ENCODE data around the gene ZNF521.

ZNF521 gene

DNA sequence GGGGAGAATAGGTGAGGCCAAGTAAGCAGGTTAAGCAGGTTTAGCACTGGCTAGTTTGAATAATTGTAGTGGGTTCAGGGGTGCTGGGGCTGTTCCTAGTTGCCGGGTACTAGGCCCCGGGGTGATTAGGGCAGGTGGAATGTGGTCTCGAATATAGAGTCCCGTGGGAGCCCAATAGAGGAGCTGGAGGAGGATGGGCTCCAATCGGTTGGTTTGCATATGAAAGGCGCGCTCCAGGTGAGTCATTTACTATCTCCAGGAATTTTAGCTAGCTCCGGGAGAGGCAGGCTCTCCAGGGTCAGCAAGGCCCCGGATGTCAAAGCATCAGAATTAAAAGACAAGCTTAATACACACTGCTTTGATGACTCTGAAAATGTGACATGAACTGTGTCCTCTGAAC, 304.0 kb downstream of the ZNF521 start:
- DNase-seq (ENCODE audit: extremely low read depth, low read depth) = no peak

DNA sequence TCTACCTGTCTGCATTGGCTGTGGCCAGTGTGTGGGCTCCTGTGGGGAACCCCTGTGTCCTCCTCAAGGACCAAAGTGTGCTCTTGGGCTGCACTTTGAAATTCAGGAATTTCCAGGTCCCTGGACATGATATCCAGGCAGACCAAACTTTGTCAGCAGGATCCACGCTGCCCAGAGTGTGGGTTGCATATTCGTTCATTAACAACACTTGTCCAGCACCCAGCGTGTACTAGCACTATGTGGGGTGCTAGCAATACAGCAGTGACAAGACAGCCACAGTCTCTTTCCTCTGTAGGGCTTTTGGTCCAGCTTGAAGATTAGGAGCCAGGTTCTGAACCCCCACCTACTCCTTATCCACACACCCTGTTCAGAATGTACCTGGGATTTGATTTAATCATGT, 304.5 kb downstream of the ZNF521 start:
- TF ChIP-seq, protein P1, sequence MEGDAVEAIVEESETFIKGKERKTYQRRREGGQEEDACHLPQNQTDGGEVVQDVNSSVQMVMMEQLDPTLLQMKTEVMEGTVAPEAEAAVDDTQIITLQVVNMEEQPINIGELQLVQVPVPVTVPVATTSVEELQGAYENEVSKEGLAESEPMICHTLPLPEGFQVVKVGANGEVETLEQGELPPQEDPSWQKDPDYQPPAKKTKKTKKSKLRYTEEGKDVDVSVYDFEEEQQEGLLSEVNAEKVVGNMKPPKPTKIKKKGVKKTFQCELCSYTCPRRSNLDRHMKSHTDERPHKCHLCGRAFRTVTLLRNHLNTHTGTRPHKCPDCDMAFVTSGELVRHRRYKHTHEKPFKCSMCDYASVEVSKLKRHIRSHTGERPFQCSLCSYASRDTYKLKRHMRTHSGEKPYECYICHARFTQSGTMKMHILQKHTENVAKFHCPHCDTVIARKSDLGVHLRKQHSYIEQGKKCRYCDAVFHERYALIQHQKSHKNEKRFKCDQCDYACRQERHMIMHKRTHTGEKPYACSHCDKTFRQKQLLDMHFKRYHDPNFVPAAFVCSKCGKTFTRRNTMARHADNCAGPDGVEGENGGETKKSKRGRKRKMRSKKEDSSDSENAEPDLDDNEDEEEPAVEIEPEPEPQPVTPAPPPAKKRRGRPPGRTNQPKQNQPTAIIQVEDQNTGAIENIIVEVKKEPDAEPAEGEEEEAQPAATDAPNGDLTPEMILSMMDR (IDR thresholded peaks at IDR 0.05; ENCODE audit: low read depth, low read length) = no peak
- no peak for DNase-seq (ENCODE audit: extremely low read depth, low read depth)

More for the DNA sequence above, 304.0 kb downstream of the ZNF521 start:
- TF ChIP-seq, protein P1 (IDR thresholded peaks at IDR 0.05; ENCODE audit: low read depth, low read length) = no peak

DNA sequence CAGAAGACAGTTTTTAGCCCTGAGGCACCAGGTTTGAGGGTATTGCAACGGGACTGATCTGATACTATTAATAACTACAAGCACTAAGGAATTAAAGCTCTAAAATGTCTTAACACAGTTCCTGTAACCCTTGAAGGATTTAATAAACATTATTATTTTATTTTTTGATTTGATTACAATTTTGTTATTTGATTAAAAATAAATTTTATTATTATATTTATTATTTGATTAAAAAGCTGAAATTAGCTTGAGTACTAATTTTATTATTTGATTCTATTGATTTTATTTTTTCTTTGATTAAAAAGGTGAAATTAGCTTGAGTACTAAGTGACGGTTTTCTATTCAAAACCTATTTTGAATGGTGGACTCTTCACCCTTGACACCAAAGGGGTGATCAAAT, 307.3 kb downstream of the ZNF521 start:
- no peak for DNase-seq (ENCODE audit: extremely low read depth, low read depth)
- TF ChIP-seq, protein P1 (IDR thresholded peaks at IDR 0.05; ENCODE audit: low read depth, low read length) = no peak

DNA sequence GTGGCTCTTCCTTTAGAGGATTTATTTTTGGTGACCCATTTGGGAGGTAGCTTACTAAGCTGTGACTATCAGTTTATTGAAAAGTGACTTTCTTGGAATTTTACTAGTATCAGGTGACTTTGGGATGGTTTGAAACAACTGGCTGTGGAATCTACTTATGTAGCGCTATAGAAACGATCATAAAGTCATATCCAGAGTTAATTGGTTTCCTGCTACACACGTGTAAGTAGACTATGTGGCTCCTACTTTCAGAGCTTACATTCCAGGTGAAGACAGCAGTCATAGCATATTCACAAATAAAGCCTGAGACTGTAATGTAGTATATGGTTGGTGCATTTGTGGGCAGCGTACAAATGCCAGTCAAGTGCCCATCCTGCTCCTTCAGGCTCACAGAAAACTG, 308.9 kb downstream of the ZNF521 start:
- DNase-seq (ENCODE audit: extremely low read depth, low read depth) = no peak
- TF ChIP-seq, protein P1 (IDR thresholded peaks at IDR 0.05; ENCODE audit: low read depth, low read length) = no peak

DNA sequence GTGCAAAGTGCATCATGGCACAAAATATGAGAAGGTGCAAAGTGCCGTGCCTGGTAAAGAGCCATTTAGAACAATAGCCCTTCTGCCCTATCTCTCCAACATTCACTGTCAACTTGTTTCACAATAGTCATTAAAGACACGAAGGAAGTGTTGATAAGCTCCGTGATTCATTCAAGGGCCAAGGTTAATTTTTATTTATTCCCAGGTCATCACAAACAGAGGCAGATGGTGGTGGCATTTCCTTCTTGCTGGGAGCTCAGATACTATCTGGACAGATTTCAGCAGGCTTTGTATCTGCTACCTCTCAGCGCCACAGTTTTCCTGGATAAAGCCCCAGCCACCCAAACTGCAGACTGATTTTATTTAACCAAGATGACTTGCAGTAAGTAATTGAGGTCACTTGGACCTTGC, 309.3 kb downstream of the ZNF521 start:
- DNase-seq (ENCODE audit: extremely low read depth, low read depth) = no peak
- TF ChIP-seq, protein P1 (IDR thresholded peaks at IDR 0.05; ENCODE audit: low read depth, low read length) = no peak

DNA sequence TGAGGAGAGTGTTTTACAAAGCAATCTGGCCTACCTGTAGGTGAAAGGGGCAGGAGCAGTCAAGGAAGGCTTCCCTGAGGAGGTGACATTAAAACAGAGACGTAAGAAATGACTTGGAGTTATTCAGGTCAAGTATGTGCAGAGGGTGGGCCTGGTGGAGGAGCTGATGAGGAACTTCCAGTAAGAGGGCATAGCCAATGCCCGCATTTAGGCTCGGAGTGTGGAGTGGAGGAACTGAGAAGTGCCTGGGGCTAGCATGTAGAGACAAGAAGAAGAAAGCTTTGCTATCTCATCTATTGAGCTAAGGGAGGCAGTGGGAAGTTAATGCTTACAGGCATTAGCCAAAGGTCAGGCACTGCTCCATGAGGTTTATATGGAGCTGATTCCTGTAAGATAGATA, 312.2 kb downstream of the ZNF521 start:
- TF ChIP-seq, protein P1 (IDR thresholded peaks at IDR 0.05; ENCODE audit: low read depth, low read length) = no peak
- DNase-seq (ENCODE audit: extremely low read depth, low read depth) = no peak

DNA sequence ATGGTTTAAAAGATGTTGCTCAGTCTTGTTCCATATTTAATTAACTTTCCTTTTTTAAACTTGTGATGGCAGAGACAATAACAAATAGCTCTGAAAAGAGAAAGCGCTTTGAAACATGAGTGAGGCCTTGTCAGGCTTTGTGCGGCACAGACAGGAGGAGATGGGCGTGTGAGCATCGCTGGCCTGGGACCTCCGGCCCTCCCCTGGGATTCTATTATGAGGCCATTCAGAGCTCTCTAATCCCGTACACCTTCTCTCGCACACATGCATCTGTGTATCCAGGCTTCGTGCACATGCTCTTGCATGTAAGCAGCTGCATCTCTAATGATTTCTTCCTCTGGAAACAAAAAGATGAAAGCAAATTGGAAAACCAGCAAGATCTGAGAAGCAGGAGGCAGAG, 313.7 kb downstream of the ZNF521 start:
- no peak for DNase-seq (ENCODE audit: extremely low read depth, low read depth)
- TF ChIP-seq, protein P1 (IDR thresholded peaks at IDR 0.05; ENCODE audit: low read depth, low read length) = no peak

All from AG09319 (cell line).